Kidney (tissue), 14 donors: ENCODE results near the gene PTPRF. TPM values are rescaled to one million over a fixed set of nuclear protein-coding genes. Genes with fewer than 3 reads are reported as not detected.

Experiments
- DNase-seq, 5 donors: peaks; one replicate each; pipeline ENCODE4 v3.0.0-alpha.2; 2013 to 2020
- FAIRE-seq: peaks from 2 replicates; lab custom pipeline; 2012; peaks lifted over from hg19 to GRCh38; lab: Jason Lieb, UNC
- H3K27ac ChIP-seq, 2 donors: one replicate each; pipeline ENCODE4 v1.7.0; 2013; ENCODE audit warnings: low read depth in 2 of 2, low read length in 2 of 2, inconsistent platforms in 1 of 2
- H3K27me3 ChIP-seq: one replicate; pipeline ENCODE4 v1.7.1; 2013; ENCODE audit warnings: low read length, inconsistent platforms; ENCODE audit not compliant: control insufficient read depth, insufficient read depth
- H3K36me3 ChIP-seq, 3 donors: one replicate each; pipeline versions ENCODE4 v1.7.0 to v1.7.1; 2013; ENCODE audit warnings: low read length in 3 of 3, control low read depth in 1 of 3, inconsistent platforms in 1 of 3; ENCODE audit not compliant: insufficient read depth in 3 of 3, control insufficient read depth in 2 of 3
- H3K4me1 ChIP-seq, 3 donors: one replicate each; pipeline versions ENCODE4 v1.7.0 to v1.7.1; 2013; ENCODE audit warnings: low read length in 3 of 3, inconsistent platforms in 1 of 3, low read depth in 1 of 3; ENCODE audit not compliant: control insufficient read depth in 2 of 3, insufficient read depth in 2 of 3
- H3K4me3 ChIP-seq, 3 donors: one replicate each; pipeline versions ENCODE4 v1.7.0 to v1.8.1; 2013; ENCODE audit warnings: low read length in 3 of 3, control low read depth in 1 of 3, inconsistent platforms in 1 of 3
- H3K9ac ChIP-seq, 3 donors: one replicate each; pipeline versions ENCODE4 v1.7.0 to v1.7.1; 2013; ENCODE audit warnings: low read length in 3 of 3, control low read depth in 1 of 3, inconsistent platforms in 1 of 3
- H3K9me3 ChIP-seq, 3 donors: one replicate each; pipeline versions ENCODE4 v1.7.0 to v1.7.1; 2013; ENCODE audit warnings: low read length in 3 of 3, control low read depth in 1 of 3, inconsistent platforms in 1 of 3; ENCODE audit not compliant: control insufficient read depth in 2 of 3, insufficient read depth in 1 of 3
- intact Hi-C: fragments of 100-400 bp; cut with DNase I; formaldehyde crosslinking; loops from one replicate; pipeline ENCODE4 v1.11.1; 2022
- polyA plus RNA-seq: library from polyadenylated mRNA; stranded (reverse); fragments of 350-450 nt; fragmentation: Illumina TruSeq; extraction: RNeasy Lipid Tissue Mini Kit (QIAGEN cat#74804); gene quantifications from one replicate; pipeline ENCODE4 v1.2.3, GENCODE V29; 2014; ENCODE audit warnings: low read depth, low replicate concordance; ENCODE audit not compliant: insufficient read depth
- total RNA-seq: library from RNA; stranded (reverse); fragmentation: NEBNext Ultra II Directional; extraction: Animal tissue kit (Norgen Biotek cat#: 25700); gene quantifications from one replicate; pipeline ENCODE4 v1.2.1, GENCODE V29; 2021
- TF ChIP-seq, protein P1 (sequence below): IDR thresholded peaks from 3 replicates; pipeline ENCODE4 v1.5.1; 2012; ENCODE audit warnings: mild to moderate bottlenecking, moderate library complexity, borderline replicate concordance; ENCODE audit not compliant: insufficient read depth; ENCODE audit errors: extremely low read depth
- donor health status: control.
- donor health status: control.
- donor health status: control.
- donor health status: control.
- donor health status: control.
- donor health status: DM: yes; HTN: yes; CAD: no.
- donor health status: Normal renal cell carcinoma (clear cell type).

Gene PTPRF
- total and polyA plus RNA-seq, 2 donors from 2014 or later = 39.5 to 197 TPM

DNA sequence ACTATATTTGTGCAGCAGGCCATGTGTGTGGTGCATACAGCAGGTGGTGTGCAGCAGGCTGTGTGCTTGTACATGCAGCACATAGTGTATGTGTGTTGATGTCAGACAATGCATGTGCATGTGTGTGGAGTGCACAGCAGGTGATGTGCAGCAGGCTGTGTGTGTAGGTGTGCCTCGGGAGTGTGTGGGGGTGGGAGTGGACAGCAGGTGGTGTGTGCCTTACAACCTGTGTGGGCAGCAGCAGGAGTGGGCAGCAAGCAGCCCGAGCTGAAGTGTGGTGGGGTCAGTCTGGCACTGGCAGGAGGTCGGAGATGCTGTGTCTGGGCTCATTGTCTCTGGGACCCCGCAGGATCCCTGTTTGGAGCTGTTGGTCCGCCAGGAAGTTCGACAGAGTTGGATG lies 29.6 kb downstream of the PTPRF start:
- no peak overlapping the region for H3K9ac ChIP-seq
- intact Hi-C loops = no loop called here
- H3K27ac ChIP-seq = no peak overlapping the region
- H3K4me3 ChIP-seq = no peak overlapping the region
- TF ChIP-seq, protein P1, sequence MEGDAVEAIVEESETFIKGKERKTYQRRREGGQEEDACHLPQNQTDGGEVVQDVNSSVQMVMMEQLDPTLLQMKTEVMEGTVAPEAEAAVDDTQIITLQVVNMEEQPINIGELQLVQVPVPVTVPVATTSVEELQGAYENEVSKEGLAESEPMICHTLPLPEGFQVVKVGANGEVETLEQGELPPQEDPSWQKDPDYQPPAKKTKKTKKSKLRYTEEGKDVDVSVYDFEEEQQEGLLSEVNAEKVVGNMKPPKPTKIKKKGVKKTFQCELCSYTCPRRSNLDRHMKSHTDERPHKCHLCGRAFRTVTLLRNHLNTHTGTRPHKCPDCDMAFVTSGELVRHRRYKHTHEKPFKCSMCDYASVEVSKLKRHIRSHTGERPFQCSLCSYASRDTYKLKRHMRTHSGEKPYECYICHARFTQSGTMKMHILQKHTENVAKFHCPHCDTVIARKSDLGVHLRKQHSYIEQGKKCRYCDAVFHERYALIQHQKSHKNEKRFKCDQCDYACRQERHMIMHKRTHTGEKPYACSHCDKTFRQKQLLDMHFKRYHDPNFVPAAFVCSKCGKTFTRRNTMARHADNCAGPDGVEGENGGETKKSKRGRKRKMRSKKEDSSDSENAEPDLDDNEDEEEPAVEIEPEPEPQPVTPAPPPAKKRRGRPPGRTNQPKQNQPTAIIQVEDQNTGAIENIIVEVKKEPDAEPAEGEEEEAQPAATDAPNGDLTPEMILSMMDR = no peak
- FAIRE-seq (no peak), DNase-seq (no peak)
- H3K4me1 ChIP-seq = peaks cover 0 to 21% (median 5%) of the 10 kb centered on the region in 3 donors
- H3K36me3 ChIP-seq = no peaks in the 10 kb centered on the region
- no peaks in the 10 kb centered on the region for H3K9me3 ChIP-seq
- H3K27me3 ChIP-seq = no peaks in the 10 kb centered on the region

DNA sequence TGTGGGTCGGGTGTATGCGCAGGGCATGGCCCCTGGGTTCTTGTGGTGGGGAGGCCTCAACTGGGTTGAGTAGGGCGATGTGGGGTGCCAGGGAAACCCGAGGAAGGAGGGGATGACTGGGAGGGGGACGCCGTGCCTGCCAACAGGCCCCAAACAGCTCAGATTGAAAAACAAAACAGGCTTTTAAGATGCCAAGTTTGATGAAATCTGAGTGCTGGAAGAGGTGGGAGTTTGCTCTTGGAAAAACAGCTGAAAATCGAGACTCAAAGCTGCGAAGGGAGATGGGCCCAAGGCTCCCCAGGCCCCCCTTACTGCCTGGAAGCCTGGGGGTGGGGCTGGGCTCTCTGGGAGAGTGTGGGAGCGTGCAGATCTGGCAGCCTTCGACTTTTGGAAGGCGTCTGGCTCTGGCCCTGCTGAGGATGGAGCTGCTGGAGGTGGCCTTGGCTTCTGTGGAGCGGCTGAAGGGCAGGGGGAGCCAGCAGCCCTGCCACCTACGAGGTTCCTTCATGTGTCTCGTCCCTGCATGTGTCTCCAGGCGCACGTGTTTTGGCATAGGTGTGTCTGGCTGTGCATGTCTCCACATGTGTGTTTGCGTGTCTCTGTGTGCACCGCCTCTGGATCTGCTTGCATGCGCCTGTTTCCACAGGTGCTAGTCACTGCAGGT lies 33.3 kb downstream of the PTPRF start:
- Histone ChIP-seq H3K9me3 (no peaks in the 10 kb centered on the region), H3K27me3 (no peaks in the 10 kb centered on the region), H3K27ac (no peak overlapping the region), H3K9ac (no peak overlapping the region), H3K4me3 (no peak overlapping the region), H3K4me1 (peaks cover 4 to 18% (median 8%) of the 10 kb centered on the region in 3 donors), H3K36me3 (no peaks in the 10 kb centered on the region)
- FAIRE-seq = no peak
- TF ChIP-seq, protein P1 = no peak
- peak in 4 of 5 donors; percentile 87 to 94 (median 90) for DNase-seq
- intact Hi-C loops = no loop called here

DNA sequence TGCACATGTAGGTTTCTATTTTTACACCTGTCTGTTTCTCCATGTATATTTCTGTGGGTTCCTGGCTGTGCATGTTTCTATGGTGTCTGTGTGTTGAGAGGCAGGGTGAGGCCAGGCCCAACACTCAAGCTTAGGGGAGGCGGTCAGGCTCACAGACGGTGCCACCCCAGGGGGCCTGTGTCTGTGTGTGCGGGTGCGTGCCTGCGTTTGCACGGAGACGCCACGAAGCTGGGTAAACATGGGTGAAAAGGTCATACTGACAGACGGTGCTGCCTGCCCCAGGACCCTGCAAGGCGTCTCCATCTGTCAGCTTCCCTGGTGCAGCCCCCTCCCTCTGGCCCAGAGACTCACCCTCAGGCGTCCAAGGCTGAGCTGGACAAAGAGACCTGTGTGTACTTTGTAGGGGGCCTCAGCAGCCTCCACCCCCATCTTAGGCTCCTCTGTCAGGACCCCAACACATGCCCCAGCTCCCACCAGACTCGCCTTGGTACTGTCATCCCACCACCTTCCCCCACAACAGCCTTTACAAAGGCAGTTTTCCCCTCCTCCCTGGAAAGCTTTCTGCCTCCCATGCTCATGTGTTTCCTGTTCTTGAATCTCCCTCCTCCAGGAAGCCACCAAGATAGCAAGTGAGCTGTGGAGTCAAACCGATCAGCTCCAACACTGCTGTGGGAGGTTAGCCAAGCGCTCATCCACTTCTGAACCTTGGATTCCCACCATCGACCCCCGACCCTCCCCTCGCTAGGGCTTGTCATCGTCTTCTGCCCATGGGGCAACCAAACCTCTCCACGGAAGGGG lies 34.1 kb downstream of the PTPRF start:
- no peak overlapping the region for H3K27ac ChIP-seq

More for the DNA sequence above, 34.1 kb downstream of the PTPRF start:
- no peaks in the 10 kb centered on the region for H3K9me3 ChIP-seq
- TF ChIP-seq, protein P1 = no peak
- no peak overlapping the region for H3K9ac ChIP-seq
- FAIRE-seq = no peak
- peaks cover 4 to 13% (median 6%) of the 10 kb centered on the region in 3 donors for H3K4me1 ChIP-seq
- H3K27me3 ChIP-seq = no peaks in the 10 kb centered on the region
- DNase-seq = peak in 1 of 5 donors; percentile 61
- H3K36me3 ChIP-seq = peaks cover 0 to under 1% (median 0%) of the 10 kb centered on the region in 3 donors
- intact Hi-C loops = no loop called here
- no peak overlapping the region for H3K4me3 ChIP-seq
